ENCODE data around the gene KIF21A. TPM values are rescaled to one million over a fixed set of nuclear protein-coding genes. Genes with fewer than 3 reads are reported as not detected.

The KIF21A gene
- total RNA-seq, 1 donor from 2014 or later, result 1.3 TPM

- no peak for DNase-seq (ENCODE audit: low spot score in 2 of 2)
- Histone ChIP-seq H3K36me3 (no peaks in the 10 kb centered on the region), H3K4me1 (no peaks in the 10 kb centered on the region), H3K4me3 (no peak overlapping the region), H3K27ac (no peak overlapping the region), H3K27me3 (no peaks in the 10 kb centered on the region), H3K9me3 (no peaks in the 10 kb centered on the region)
- TF ChIP-seq CTCF (IDR thresholded peaks at IDR 0.05), result no peak
- intact Hi-C loops (cut with DNase I), result no loop called here
Observed at GRCh38 chr12:39459027-39459434, 16.1 kb upstream of the KIF21A start.

- intact Hi-C loops (cut with DNase I), result no loop called here
- H3K27ac ChIP-seq, result no peak overlapping the region
- no peaks in the 10 kb centered on the region for H3K27me3 ChIP-seq
- no peak overlapping the region for H3K4me3 ChIP-seq
- no peak for TF ChIP-seq CTCF (IDR thresholded peaks at IDR 0.05)
- no peak for DNase-seq (ENCODE audit: low spot score in 2 of 2)
- H3K9me3 ChIP-seq, result no peaks in the 10 kb centered on the region
- H3K36me3 ChIP-seq, result no peaks in the 10 kb centered on the region
- H3K4me1 ChIP-seq, result no peaks in the 10 kb centered on the region
Observed at GRCh38 chr12:39451977-39452376, 9.1 kb upstream of the KIF21A start.

GRCh38 chr12:39448038-39448437, 5.1 kb upstream of the KIF21A start:
- no peak overlapping the region for H3K4me3 ChIP-seq
- no peaks in the 10 kb centered on the region for H3K36me3 ChIP-seq
- no peak for TF ChIP-seq CTCF (IDR thresholded peaks at IDR 0.05)
- no peaks in the 10 kb centered on the region for H3K4me1 ChIP-seq
- no peak for DNase-seq (ENCODE audit: low spot score in 2 of 2)
- intact Hi-C loops (cut with DNase I), result no loop called here
- no peak overlapping the region for H3K27ac ChIP-seq
- no peaks in the 10 kb centered on the region for H3K27me3 ChIP-seq
- H3K9me3 ChIP-seq, result no peaks in the 10 kb centered on the region

GRCh38 chr12:39443929-39444209, 949 bp upstream of the KIF21A start:
- Histone ChIP-seq H3K27me3 (no peaks in the 10 kb centered on the region), H3K4me1 (no peaks in the 10 kb centered on the region), H3K9me3 (no peaks in the 10 kb centered on the region), H3K4me3 (peak overlapping the region; percentile 88 to 90), H3K36me3 (no peaks in the 10 kb centered on the region), H3K27ac (peak overlapping the region; percentile 77 to 80)
- no peak for DNase-seq (ENCODE audit: low spot score in 2 of 2)
- intact Hi-C loops (cut with DNase I), result loop anchor here (2.0 to 5.0 kb wide), 5 partner anchors 178 to 1127 kb away; partner anchors contain the start of genes ALG10B, CPNE8 and SLC2A13
- no peak for TF ChIP-seq CTCF (IDR thresholded peaks at IDR 0.05)

GRCh38 chr12:39442831-39443080, 164 bp downstream of the KIF21A start:
- Histone ChIP-seq H3K4me3 (peak overlapping the region; percentile 88 to 90), H3K27me3 (no peaks in the 10 kb centered on the region), H3K36me3 (no peaks in the 10 kb centered on the region), H3K27ac (peak overlapping the region; percentile 77 to 80), H3K9me3 (no peaks in the 10 kb centered on the region), H3K4me1 (no peaks in the 10 kb centered on the region)
- TF ChIP-seq CTCF (IDR thresholded peaks at IDR 0.05), result no peak
- no peak for DNase-seq (ENCODE audit: low spot score in 2 of 2)
- intact Hi-C loops (cut with DNase I), result loop anchor here (2.0 to 5.0 kb wide), 5 partner anchors 180 to 1125 kb away; partner anchors contain the start of genes ALG10B, CPNE8 and SLC2A13

All from ascending aorta (tissue), 2 donors.